Measurements from ENCODE around the gene PLEK2. TPM values are rescaled to one million over a fixed set of nuclear protein-coding genes. Genes with fewer than 3 reads are reported as not detected.

The PLEK2 gene
- total RNA-seq, 2 donors from 2014 or later: not detected

DNA sequence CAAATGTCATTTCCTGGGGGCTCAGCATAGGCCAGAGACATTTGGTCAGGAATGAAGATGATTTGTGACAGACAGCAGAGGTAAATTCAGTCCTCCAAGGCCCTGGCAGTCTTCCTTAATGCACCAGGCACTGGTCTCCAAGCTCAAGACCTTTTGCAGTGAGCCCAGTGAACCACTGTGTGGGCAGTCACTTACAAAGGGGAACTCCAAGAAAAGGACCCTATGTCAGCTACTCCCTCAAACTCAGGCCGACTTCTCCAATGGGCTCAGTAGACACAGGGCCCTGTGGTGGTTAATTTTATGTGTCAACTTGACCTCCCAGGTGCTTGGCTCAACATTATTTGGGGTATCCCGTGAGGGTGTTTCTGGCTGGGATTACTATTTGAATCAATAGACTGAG lies 29.3 kb upstream of the PLEK2 start:
- DNase-seq (ENCODE audit: low spot score) (no peak), ATAC-seq (peak in 1 of 2 donors; percentile 24)
- H3K27ac Mint-ChIP-seq: no peak overlapping the region
- H3K9me3 Mint-ChIP-seq: no peaks in the 10 kb centered on the region
- no peak overlapping the region for H3K4me3 Mint-ChIP-seq
- H3K27me3 Mint-ChIP-seq: peaks cover 14 to 29% of the 10 kb centered on the region in 2 donors
- no peaks in the 10 kb centered on the region for H3K4me1 Mint-ChIP-seq (ENCODE audit: low read depth in 2 of 2)
- H3K36me3 Mint-ChIP-seq: no peaks in the 10 kb centered on the region

DNA sequence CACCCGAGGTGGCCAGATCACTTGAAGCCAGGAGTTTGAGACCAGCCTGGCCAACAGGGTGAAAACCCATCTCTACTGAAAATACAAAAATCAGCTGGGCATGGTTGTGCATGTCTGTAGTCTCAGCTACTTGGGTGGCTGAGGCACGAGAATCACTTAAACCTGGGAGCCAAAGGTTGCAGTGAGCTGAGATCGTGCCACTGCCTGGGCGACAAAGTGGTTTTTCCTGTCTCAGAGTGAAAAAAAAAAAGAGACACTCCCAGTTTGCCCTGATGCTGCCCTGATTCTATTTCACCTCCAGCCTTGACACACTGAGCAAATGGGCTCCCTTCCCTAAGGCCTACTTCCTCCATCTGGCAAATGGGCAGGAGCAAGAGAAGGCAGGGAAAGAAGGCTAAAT lies 28.5 kb upstream of the PLEK2 start:
- Mint-ChIP-seq H3K4me3 (no peak overlapping the region), H3K4me1 (ENCODE audit: low read depth in 2 of 2) (no peaks in the 10 kb centered on the region), H3K27me3 (peaks cover 14 to 29% of the 10 kb centered on the region in 2 donors), H3K36me3 (no peaks in the 10 kb centered on the region), H3K27ac (no peak overlapping the region), H3K9me3 (no peaks in the 10 kb centered on the region)
- DNase-seq (ENCODE audit: low spot score): no peak
- ATAC-seq: no peak

DNA sequence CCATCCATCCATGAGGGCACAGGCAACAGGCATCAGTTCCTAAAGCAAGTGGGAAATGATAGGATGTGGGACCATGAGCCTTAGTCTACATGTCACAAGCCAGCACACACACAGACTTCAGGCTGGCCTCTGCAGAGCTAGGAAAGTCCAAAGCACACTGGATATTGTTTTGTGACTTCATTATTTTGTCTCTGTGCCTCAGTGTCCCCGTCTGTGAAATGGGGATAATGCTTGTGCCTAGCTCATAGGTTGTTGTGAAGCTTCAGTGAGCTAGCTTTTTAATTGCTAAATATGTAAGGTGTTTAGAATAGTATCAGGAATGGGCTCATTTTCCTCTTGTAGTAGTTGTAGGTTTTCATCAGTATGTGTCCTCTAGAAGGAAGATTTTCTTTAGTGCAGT lies 27.0 kb upstream of the PLEK2 start:
- Mint-ChIP-seq H3K36me3 (no peaks in the 10 kb centered on the region), H3K27ac (no peak overlapping the region), H3K9me3 (no peaks in the 10 kb centered on the region), H3K4me3 (no peak overlapping the region), H3K4me1 (ENCODE audit: low read depth in 2 of 2) (no peaks in the 10 kb centered on the region), H3K27me3 (peaks cover 15 to 27% of the 10 kb centered on the region in 2 donors)
- ATAC-seq: no peak
- no peak for DNase-seq (ENCODE audit: low spot score)

DNA sequence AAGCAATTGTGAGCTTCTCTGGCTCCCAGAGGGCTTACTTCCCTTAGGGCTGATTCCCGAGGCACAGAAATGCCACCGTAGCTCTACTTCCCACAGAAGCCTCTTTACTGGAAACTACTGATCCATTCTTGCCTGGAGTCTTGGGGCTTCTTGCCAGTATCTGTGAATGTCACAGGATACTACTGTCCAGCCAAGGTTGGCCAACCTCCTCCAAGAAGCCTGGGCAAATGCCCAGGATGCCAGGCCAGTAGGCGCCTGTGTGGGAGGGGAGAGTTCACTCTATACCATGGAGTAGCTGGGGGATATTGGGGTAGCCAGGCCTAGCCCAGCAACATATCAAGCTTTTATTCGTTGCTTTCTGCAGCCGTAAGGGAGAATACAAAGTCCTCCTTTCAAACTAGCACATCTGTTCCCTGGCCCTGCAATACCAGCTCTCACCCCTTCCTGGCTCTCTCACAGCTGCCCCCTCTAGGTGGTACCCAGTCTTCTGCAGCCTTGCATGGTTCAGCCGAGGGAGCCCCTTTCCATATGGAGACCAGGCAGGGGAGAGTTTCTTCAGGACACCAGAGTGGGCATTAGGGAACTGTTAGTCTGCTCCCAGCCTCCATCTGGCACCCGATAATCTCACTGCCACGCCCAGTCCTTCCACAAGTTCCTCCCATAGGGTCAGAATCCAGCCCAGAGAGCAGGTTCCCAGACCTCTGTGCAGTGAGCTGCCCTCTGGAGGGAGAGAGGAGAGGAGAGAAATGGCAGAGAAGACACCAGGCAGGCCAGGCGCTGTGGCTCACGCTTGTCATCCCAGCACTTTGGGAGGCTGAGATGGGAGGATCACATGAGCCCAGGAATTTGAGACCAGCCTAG lies 24.3 kb upstream of the PLEK2 start:
- H3K36me3 Mint-ChIP-seq: no peaks in the 10 kb centered on the region
- no peaks in the 10 kb centered on the region for H3K4me1 Mint-ChIP-seq (ENCODE audit: low read depth in 2 of 2)
- H3K4me3 Mint-ChIP-seq: no peak overlapping the region
- H3K9me3 Mint-ChIP-seq: no peaks in the 10 kb centered on the region
- H3K27ac Mint-ChIP-seq: no peak overlapping the region
- peak in 1 of 2 donors; percentile 48 for ATAC-seq
- peaks cover 15 to 31% of the 10 kb centered on the region in 2 donors for H3K27me3 Mint-ChIP-seq
- DNase-seq (ENCODE audit: low spot score): no peak

DNA sequence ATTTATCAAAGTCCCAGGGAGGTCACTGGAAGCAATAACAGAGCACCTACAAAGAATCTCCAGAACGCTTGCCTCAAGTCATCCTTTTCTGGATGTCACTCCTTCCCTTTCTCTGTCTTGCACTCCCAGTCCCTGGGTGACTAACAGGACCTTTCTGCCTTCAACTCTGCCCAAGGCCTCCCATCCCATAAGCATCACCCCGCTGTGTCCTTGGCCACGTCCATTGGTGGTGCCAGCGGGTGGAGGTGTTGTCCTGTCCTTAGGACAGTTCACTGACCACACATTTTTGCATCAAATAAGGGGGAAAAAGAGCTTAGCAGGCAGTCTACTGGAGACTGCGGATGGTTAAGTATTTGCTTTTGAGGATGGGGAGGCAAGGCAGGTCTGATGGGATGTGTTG lies 23.6 kb upstream of the PLEK2 start:
- Mint-ChIP-seq H3K27ac (no peak overlapping the region), H3K4me3 (no peak overlapping the region), H3K27me3 (peaks cover 15 to 31% of the 10 kb centered on the region in 2 donors), H3K9me3 (no peaks in the 10 kb centered on the region), H3K36me3 (no peaks in the 10 kb centered on the region), H3K4me1 (ENCODE audit: low read depth in 2 of 2) (no peaks in the 10 kb centered on the region)
- no peak for DNase-seq (ENCODE audit: low spot score)
- ATAC-seq: no peak

DNA sequence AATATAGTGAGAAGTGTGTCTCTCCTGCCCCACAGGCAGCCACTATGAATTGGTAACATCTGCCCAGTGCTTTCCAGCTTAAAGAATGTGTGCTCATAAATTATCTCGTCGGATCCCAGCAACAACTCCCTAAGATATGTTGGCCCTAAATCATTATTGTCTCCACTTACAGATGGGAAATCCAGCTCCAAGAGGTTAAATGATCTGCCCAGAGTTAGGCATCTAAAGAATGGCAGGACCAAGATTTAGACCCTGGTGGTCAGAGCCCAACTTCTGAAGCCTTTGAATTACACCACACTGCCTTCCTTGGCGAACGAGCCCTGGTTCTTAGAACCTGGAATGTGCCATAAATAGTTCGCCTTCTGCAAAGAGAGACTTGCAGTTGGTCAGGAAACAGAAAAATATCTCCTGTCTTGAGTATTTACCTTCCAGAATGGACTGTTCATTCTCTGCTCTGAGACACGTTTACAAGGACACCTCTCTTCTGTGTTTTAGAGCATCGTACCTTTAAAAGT lies 20.1 kb upstream of the PLEK2 start:
- no peaks in the 10 kb centered on the region for H3K36me3 Mint-ChIP-seq
- H3K4me3 Mint-ChIP-seq: no peak overlapping the region
- no peak overlapping the region for H3K27ac Mint-ChIP-seq
- no peaks in the 10 kb centered on the region for H3K4me1 Mint-ChIP-seq (ENCODE audit: low read depth in 2 of 2)
- peaks cover 13 to 22% of the 10 kb centered on the region in 2 donors for H3K27me3 Mint-ChIP-seq
- no peaks in the 10 kb centered on the region for H3K9me3 Mint-ChIP-seq
- DNase-seq (ENCODE audit: low spot score) (no peak), ATAC-seq (no peak)

DNA sequence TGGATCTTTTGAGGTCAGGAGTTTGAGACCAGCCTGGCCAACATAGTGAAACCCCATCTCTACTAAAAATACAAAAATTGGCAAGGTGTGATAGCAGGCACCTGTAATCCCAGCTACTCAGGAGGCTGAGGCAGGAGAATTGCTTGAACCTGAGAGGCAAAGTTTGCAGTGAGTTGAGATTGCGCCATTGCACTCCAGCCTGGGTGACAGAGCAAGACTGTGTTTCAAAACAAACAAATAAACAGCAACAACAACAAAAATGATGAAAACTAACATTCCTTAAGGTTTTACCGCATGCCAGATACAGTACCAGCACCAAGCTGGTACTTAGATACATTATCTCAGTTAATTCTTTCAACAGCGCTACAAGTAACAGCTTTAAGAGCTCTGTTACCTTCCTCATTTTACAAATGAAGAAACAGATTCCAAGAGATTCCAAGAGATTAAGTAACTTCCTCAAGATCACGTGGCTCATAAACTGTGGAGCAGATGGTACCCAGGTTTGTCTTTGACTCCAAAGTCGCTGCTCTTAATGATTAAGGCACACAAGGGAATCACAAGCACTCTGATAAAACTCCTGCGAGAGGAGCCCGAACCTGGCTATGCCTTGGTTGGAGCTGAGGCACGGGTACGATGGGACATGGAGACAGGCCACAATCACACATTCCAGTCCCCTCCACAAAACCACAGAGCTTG lies 17.7 kb upstream of the PLEK2 start:
- DNase-seq (ENCODE audit: low spot score) (no peak), ATAC-seq (no peak)
- no peak overlapping the region for H3K4me3 Mint-ChIP-seq
- H3K36me3 Mint-ChIP-seq: no peaks in the 10 kb centered on the region
- no peaks in the 10 kb centered on the region for H3K9me3 Mint-ChIP-seq
- H3K27me3 Mint-ChIP-seq: peaks cover 18 to 19% of the 10 kb centered on the region in 2 donors
- peaks cover 0 to 2% of the 10 kb centered on the region in 2 donors for H3K4me1 Mint-ChIP-seq (ENCODE audit: low read depth in 2 of 2)
- H3K27ac Mint-ChIP-seq: no peak overlapping the region

DNA sequence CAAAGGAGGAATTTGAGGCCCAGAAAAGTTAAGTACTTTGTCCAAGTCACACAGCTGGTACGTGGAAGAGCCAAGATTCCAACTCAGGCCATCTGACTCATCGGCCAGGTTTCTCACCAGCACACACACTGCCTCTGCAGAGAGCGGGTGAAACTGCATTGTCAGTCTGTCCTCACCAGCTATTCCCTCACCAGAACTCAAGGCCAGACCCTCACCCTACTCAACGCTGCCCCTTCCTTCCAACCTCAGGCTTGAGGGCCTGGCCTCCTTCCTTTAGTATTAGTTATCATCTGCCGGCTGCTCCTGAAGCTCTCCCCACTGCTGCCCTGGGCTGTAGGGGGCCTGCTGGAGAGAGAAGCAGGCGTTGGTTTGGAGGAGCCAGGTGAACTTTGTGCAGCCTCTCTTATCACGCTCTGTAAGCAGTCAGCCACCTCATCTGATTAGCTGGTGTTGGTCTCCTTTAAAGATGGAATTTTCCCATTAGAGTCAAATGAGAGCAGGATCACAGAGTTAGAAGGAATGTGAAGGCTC lies 16.6 kb upstream of the PLEK2 start:
- Mint-ChIP-seq H3K36me3 (no peaks in the 10 kb centered on the region), H3K27me3 (peaks cover 9 to 19% of the 10 kb centered on the region in 2 donors), H3K4me1 (ENCODE audit: low read depth in 2 of 2) (peaks cover 0 to 2% of the 10 kb centered on the region in 2 donors), H3K4me3 (no peak overlapping the region), H3K9me3 (no peaks in the 10 kb centered on the region), H3K27ac (no peak overlapping the region)
- DNase-seq (ENCODE audit: low spot score) (no peak), ATAC-seq (no peak)

DNA sequence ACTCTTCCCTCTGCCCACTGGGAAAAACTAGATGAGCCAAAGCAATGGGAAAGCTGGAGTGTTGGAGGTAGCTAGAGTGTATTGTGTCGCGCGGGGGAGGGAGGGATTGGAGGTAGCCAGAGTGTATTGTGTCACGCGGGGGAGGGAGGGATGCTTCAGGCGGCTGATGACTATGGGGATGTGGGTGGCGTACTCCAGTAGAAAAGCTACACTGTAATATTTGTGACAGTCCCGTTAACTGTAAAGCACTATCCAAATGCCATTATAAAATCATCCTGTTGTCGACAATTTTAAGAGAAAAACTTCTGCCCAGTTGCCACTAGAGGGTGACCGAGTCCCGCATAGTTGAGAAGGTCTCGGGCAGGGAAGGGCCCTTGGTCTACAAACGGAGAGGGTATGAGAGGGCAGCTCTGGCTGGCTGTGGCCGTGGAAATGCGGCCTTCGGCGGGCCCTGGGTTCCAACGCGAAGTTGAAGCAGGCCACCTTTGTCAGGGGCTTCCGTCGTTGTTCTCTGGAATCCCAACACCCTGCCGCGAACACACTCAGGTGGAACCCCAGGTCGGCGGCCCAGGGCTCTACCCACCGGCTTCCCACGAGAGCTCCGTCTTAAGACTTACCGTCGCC lies 15.1 kb upstream of the PLEK2 start:
- Mint-ChIP-seq H3K27ac (no peak overlapping the region), H3K27me3 (peaks cover 0 to 18% of the 10 kb centered on the region in 2 donors), H3K4me1 (ENCODE audit: low read depth in 2 of 2) (peaks cover 0 to 2% of the 10 kb centered on the region in 2 donors), H3K36me3 (no peaks in the 10 kb centered on the region), H3K4me3 (no peak overlapping the region), H3K9me3 (no peaks in the 10 kb centered on the region)
- peak; percentile 78 to 86 for ATAC-seq
- DNase-seq (ENCODE audit: low spot score): peak; percentile 77

DNA sequence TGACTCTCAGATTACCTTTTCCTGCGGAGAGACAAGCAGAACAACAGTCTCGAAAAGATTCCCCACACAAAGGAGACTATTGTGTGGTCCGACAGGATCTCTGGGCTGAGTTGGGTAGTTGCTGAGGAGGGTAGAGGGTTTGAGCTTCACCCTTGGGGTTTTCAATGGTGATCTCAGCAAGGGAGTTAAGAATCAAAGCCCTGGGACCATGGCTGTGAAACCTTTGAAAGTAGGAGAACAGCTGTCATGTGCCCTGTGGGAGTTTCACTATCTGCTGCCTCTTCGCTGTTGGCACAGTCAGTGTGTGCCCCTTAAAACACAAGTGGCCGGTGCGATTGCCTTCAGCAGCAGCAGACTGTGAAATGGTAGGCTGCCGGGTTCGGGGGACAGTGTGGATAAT lies 14.2 kb upstream of the PLEK2 start:
- H3K27ac Mint-ChIP-seq: no peak overlapping the region
- DNase-seq (ENCODE audit: low spot score) (peak; percentile 16), ATAC-seq (no peak)
- peaks cover 0 to 18% of the 10 kb centered on the region in 2 donors for H3K27me3 Mint-ChIP-seq
- no peaks in the 10 kb centered on the region for H3K9me3 Mint-ChIP-seq
- no peak overlapping the region for H3K4me3 Mint-ChIP-seq
- peaks cover 0 to 2% of the 10 kb centered on the region in 2 donors for H3K4me1 Mint-ChIP-seq (ENCODE audit: low read depth in 2 of 2)
- no peaks in the 10 kb centered on the region for H3K36me3 Mint-ChIP-seq

DNA sequence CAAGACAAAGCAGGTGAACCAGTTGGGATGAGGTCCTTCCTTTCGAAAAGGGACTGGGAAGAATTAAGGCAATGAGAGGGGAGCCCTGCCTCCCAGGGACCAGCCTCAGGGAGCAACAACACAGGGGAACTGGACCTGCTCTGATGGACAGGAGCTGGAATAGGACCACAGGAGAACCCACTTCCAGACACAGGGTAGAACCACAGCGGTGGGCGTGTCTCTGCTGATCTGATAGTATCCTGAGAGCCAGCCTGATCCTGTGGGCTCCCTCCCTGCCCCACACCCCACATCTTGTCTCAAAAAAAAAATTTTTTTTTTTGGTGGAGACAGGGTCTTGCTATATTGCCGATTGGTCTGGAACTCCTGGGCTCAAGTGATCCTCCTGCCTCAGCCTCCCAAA lies 13.6 kb upstream of the PLEK2 start:
- peaks cover 0 to 2% of the 10 kb centered on the region in 2 donors for H3K4me1 Mint-ChIP-seq (ENCODE audit: low read depth in 2 of 2)
- H3K4me3 Mint-ChIP-seq: no peak overlapping the region
- H3K27ac Mint-ChIP-seq: no peak overlapping the region
- no peak for ATAC-seq
- peaks cover 0 to 18% of the 10 kb centered on the region in 2 donors for H3K27me3 Mint-ChIP-seq
- H3K36me3 Mint-ChIP-seq: no peaks in the 10 kb centered on the region
- no peaks in the 10 kb centered on the region for H3K9me3 Mint-ChIP-seq
- peak; percentile 44 for DNase-seq (ENCODE audit: low spot score)

DNA sequence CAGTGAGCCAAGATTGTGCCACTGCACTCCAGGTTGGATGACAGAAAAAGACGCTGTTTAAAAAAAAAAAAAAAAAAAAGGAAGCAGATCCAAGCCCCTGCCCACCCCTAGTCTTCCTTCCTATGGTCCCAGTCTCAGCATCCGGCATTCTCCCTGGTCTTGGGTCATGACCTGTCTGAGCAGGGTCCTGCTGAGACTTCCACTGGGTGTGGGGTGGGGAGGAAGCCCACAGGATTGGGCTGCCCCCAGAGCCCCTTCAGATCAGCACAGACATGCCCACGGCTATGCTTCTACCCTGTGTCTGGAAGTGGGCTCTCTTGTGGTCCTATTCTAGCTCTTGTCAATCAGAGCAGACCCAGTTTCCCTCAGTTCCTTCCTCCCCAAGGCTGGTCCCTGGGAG lies 12.6 kb upstream of the PLEK2 start:
- H3K4me1 Mint-ChIP-seq (ENCODE audit: low read depth in 2 of 2): peaks cover 0 to 2% of the 10 kb centered on the region in 2 donors
- no peak overlapping the region for H3K4me3 Mint-ChIP-seq
- ATAC-seq (no peak), DNase-seq (ENCODE audit: low spot score) (peak; percentile 15)
- H3K36me3 Mint-ChIP-seq: no peaks in the 10 kb centered on the region
- H3K9me3 Mint-ChIP-seq: no peaks in the 10 kb centered on the region
- H3K27me3 Mint-ChIP-seq: peaks cover 0 to 18% of the 10 kb centered on the region in 2 donors
- H3K27ac Mint-ChIP-seq: no peak overlapping the region

DNA sequence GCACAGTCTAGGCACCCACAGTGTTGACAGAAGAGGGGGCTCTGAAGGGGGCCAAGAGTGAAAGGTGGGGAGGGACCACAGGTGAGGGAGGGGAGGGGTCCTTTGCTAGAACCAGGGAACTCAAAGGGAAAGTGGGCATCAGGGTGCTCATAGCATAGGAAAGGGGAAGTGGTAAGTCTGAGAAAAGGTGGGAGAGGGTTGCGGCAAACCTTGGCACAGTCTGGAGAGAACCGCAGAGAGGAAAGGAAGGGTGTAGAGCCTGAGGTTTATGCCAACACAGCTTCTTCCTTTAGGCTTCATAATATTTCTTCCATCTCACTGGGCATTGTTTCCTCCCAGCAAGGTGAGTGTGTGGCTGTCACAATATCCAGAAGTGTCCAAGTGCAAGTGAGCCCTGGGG lies 11.5 kb upstream of the PLEK2 start:
- DNase-seq (ENCODE audit: low spot score) (no peak), ATAC-seq (no peak)
- no peaks in the 10 kb centered on the region for H3K36me3 Mint-ChIP-seq
- no peaks in the 10 kb centered on the region for H3K9me3 Mint-ChIP-seq
- H3K4me3 Mint-ChIP-seq: no peak overlapping the region
- H3K27me3 Mint-ChIP-seq: peaks cover 0 to 18% of the 10 kb centered on the region in 2 donors
- H3K27ac Mint-ChIP-seq: no peak overlapping the region
- peaks cover 0 to 2% of the 10 kb centered on the region in 2 donors for H3K4me1 Mint-ChIP-seq (ENCODE audit: low read depth in 2 of 2)
